Measurements from ENCODE around the gene MARCHF4. TPM values are rescaled to one million over a fixed set of nuclear protein-coding genes. Genes with fewer than 3 reads are reported as not detected.

The MARCHF4 gene
- total RNA-seq, 1 donor from 2014 or later = not detected

- intact Hi-C loops (cut with micrococcal nuclease) = no loop called here
- Mint-ChIP-seq H3K4me3 (no peak overlapping the region), H3K27me3 (peaks cover 26% of the 10 kb centered on the region), H3K27ac (no peak overlapping the region), H3K36me3 (ENCODE audit: low read depth) (no peaks in the 10 kb centered on the region), H3K4me1 (no peaks in the 10 kb centered on the region), H3K9me3 (no peaks in the 10 kb centered on the region)
- DNase-seq = no peak
These were observed 37.0 kb downstream of the MARCHF4 start for GRCh38 chr2:216335252-216335651.

DNA sequence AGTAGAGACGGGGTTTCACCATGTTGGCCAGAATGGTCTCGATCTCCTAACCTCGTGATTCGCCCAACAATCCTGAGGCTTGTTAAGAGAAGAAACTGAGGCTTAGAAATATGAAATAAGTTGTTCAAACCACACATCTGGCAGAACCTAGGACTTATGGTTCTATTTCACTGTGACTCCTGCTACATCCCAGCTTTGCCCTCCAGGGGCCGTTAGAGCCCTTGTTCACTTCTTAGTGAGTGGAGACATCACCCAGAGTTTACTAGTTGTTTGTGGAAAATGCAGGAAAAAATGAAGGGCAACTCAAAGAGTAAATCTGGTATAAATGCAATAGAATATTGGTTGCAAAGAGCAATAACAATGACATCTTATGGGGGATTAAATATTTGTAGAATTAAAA, 43.9 kb downstream of the MARCHF4 start:
- intact Hi-C loops (cut with micrococcal nuclease) = loop anchor here (5.0 kb wide), 1 partner anchor 74 kb away; no protein-coding TSS in a partner anchor
- no peaks in the 10 kb centered on the region for H3K9me3 Mint-ChIP-seq

GRCh38 chr2:216327447-216327935, 44.8 kb downstream of the MARCHF4 start:
- H3K27ac Mint-ChIP-seq = no peak overlapping the region
- no peaks in the 10 kb centered on the region for H3K36me3 Mint-ChIP-seq (ENCODE audit: low read depth)
- DNase-seq = no peak
- H3K9me3 Mint-ChIP-seq = no peaks in the 10 kb centered on the region
- no peaks in the 10 kb centered on the region for H3K4me1 Mint-ChIP-seq
- no peak overlapping the region for H3K4me3 Mint-ChIP-seq
- peaks cover 12% of the 10 kb centered on the region for H3K27me3 Mint-ChIP-seq
- intact Hi-C loops (cut with micrococcal nuclease) = loop anchor here (5.0 kb wide), 1 partner anchor 75 kb away; no protein-coding TSS in a partner anchor

More for the DNA sequence above, 43.9 kb downstream of the MARCHF4 start:
- H3K36me3 Mint-ChIP-seq (ENCODE audit: low read depth) = no peaks in the 10 kb centered on the region
- peaks cover 12% of the 10 kb centered on the region for H3K27me3 Mint-ChIP-seq
- no peak overlapping the region for H3K27ac Mint-ChIP-seq
- H3K4me1 Mint-ChIP-seq = no peaks in the 10 kb centered on the region
- DNase-seq = no peak
- no peak overlapping the region for H3K4me3 Mint-ChIP-seq

Other genes starting within 250 kb of the MARCHF4 start
- gene SMARCAL1, start 40.0 kb upstream of the MARCHF4 start, total RNA-seq = 27.4 and 29.0 TPM in 2 replicates
- gene RPL37A, start 126.4 kb upstream of the MARCHF4 start, total RNA-seq = 3,125 and 3,168 TPM in 2 replicates

All from activated CD4-positive, alpha-beta T cell treated with anti-CD3 and anti-CD28 coated beads, Interleukin-2, amount 10 ng/mL, durations not matched to agents 24 days and 14 days (primary cell).